Measurements from ENCODE around the gene HTR3A.

GRCh38 chr11:113951537-113951936 is 23.4 kb upstream of the HTR3A start:
- TF ChIP-seq CTCF (IDR thresholded peaks at IDR 0.05; ENCODE audit: low read length) (no peak), EZH2 (IDR thresholded peaks at IDR 0.05; ENCODE audit: borderline replicate concordance, low read length) (no peak)

All from OCI-LY1 (cell line).